GM12872 (cell line): ENCODE measurements around the gene GGA3.
A peak's percentile ranks its signal among the peaks of the same experiment; 100 is the strongest.

ENCODE experiments used
- TF ChIP-seq, protein P1 (sequence below): IDR thresholded peaks from 3 replicates; pipeline ENCODE4 v1.5.1; 2011; ENCODE audit warnings: low read depth, mild to moderate bottlenecking, low read length, moderate library complexity; ENCODE audit not compliant: insufficient read depth

GGA3 gene

DNA sequence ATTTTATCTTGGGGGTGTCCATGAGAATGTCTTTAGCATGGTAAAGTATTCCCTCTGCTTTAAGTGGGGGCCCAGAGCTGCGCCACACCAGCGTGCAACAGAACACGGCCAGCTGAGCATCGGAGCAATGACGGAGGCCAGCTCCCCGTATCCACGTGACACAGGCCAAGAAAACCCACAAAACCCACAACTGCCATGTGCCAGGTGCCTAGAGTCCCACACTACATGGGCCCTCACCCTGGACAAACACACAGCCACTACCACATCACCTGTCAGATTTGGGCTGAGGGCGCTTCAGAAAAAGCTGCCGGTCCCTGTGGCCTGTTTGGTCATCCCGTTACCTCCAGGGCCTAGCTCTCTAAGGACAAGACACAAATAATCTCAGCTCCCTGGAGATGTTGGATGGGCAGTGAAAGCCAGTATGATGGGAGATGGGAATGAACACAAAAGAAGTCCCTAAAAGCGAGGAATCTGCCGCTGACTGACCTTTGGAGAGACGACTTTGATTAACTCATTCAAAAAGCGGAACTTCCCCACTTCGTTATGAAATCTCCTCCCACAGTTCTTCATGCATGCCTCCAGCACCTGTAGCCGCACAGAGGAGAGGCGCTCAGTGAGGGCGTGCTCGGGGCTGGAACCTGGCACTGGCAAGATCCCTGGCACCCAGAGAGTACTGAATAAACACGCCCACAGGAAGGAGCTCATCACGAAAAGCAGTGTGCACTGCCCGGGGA, 17.1 kb downstream of the GGA3 start:
- TF ChIP-seq, protein P1, sequence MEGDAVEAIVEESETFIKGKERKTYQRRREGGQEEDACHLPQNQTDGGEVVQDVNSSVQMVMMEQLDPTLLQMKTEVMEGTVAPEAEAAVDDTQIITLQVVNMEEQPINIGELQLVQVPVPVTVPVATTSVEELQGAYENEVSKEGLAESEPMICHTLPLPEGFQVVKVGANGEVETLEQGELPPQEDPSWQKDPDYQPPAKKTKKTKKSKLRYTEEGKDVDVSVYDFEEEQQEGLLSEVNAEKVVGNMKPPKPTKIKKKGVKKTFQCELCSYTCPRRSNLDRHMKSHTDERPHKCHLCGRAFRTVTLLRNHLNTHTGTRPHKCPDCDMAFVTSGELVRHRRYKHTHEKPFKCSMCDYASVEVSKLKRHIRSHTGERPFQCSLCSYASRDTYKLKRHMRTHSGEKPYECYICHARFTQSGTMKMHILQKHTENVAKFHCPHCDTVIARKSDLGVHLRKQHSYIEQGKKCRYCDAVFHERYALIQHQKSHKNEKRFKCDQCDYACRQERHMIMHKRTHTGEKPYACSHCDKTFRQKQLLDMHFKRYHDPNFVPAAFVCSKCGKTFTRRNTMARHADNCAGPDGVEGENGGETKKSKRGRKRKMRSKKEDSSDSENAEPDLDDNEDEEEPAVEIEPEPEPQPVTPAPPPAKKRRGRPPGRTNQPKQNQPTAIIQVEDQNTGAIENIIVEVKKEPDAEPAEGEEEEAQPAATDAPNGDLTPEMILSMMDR = no peak

DNA sequence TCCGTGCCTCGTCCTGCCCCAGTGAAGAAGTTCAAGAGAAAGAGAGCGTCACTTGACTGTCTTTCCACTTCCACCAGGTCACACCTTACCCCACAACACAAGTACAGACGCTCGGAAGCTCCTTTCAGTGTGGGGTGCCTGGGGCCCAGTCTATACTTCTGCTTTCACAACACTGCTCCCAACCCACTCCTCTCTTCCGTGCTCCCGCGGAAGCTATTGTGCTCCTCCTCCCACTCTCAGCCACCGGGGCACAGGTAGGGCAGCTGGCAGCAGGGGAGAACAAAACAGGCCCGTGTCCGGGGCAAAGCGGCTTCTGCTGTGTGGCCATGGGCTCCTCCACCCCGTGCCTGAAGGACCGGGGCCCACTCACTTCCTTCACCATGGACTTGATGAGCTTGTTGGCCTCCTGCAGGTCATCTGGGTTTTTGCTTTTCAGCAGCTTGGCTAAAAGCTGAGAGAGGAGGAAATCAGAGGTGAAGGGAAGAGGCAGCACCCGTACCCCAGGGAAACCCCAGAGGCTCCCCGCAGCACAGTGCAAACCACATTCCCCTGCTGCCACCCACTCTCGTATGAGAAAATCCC, 18.9 kb downstream of the GGA3 start:
- TF ChIP-seq, protein P1 = no peak; the same call in 2 of the 3 replicates

DNA sequence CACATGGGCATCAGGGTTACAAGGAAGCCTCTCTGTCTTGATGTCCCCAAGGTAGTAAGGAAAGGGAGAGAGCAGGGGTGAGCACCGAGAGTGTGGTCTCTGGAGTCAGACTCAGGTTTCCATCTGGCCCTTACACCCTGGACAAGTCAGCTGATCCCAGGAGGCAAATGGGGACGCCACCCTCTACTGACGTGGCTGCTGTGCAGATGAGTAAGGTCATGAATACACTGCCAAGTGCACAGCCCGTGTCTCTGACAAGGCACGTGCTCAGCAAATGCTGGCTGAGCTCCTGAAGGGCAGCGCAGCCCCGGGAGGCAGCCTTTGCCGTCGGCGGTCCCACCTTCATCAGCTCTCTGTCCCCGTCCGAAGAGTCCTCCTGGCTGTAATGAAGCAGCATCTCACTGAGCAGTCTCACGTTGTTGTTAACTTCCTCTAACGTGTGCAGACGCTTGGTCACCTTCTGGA, 19.4 kb downstream of the GGA3 start:
- TF ChIP-seq, protein P1 = no peak

DNA sequence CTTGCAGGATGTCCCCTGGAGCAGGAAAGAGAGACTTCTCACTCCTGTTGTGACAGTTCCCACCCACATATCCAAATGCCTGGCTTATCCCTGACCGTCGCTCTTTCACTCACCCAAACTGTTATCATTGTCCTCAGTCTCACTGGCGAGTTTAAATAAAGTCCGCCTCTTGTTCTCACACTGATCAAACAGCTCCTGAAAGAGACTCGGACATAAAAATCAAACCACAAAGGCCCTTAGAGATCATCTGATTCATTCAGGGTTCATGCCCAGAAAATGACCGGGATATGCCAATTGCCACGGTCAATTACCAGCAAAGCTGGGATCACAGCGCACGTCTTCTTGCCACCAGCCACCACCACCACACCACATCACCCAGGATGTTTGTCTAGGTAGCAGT, 19.9 kb downstream of the GGA3 start:
- TF ChIP-seq, protein P1 = no peak

DNA sequence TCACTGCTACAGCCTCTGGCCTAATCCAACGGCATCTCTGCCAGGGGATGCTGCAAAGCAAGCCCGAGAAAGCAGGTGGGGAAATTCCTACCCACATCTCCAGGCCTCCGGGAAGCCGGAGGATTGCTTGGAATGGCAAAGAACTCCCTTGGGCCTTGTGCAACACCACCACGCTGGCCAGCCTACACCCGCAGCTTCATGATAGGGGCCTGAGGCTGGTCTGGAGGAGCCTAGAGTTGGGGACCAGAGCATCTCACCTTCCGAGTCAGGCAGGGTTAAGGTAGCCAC, 20.3 kb downstream of the GGA3 start:
- TF ChIP-seq, protein P1 = no peak

DNA sequence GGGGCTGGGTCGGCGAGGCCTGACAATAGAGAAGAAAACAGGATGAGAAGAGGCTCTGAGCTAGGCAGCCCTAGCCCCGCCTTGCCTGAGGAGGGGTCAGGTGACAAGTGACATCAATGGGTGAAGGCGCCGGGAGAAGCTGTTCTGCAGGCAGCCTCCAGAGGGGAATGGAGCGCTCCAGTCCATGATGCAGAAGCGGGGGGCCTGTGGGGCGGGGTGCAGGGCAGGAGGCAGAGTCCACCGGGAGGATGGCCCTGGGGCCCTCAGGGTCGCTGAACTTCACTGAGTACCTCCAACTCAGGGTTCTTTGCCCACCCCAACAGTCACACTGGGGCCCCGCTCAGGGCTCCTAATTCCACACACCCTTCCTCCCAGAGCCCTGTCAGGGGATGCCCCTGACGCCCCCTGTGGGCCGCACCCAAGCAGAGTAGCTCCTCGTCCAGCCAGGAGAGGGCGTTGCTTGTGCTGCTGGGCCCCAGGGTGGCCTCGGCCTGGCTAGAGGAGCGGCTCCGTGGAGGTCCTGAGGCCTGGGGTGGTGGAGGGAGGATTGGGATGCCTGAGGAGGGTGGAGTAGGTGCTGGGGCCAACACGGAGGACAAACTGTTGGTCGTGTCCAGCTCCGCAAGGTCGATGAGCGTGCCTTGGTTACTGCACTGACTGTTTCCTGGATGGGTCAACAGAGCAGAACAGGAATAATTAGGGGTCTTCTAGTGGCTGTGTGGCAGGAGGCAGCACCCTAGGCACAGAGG, 20.8 kb downstream of the GGA3 start:
- TF ChIP-seq, protein P1 = peak; percentile 67

DNA sequence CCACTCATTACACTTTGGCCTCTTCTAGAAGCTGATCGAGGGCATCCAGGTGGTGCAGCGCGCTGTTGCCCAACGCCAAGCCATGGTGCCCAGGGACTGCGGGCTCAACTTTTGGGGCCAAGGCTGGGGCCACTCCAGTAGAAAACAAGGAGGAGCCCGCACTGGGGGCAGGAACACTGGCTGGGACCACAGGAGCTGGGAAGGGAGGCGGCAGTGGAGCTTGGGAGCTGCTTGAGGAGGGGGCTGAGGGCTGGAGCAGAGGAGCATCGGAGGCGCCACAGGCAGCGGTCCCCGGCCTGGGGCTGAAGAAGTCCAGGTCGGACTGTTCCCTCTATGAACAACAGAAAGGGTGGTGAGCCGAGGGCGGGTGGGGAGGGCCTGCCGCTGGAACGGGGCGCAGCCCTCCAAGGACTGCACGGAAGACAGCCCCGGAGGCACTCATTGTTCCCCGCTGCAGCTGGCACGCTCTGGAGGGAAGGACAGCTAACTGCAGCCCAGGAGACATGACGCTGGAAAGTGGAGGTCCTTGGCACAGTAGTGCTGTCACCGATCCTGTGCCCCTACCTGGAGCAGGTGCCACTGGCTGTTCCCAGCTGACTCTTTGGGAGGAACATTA, 21.5 kb downstream of the GGA3 start:
- TF ChIP-seq, protein P1 = no peak
